Activated CD4-positive, alpha-beta T cell treated with anti-CD3 and anti-CD28 coated beads for 48 hours (primary cell): ENCODE measurements around the gene CHCHD6.

Experiments used
- DNase-seq: peaks from one replicate; pipeline ENCODE4 v3.0.0-alpha.2; 2020

The CHCHD6 gene

DNA sequence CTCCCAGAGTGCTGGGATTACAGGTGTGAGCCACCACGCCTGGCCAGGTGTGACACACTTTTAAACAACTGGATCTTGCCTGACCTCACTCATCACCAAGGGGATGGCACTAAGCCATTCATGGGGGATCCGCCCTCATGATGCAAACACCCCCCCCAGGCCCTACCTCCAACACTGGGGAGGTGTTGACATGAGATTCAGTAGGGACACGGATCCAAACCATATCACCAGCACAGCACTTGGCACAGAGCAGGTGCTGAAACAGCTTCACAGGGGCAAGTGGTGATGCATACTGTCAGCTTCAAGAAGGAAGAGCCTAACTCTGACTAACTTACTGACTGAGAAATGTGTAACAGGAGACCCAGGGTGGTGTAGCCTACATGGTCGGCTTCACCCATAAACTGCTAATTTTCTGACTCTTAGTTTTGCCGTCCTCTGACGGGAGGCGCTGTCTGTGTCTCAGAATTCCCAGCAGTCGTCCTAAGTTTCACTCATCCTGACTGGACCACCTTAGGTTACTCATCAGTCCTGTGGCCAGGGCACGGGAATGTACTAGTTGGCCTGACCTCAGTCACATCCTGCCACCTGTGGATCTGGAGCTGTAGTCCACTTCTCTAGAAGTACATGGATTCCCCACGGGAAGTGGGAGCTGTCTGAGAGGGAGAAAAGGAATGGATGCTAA lies 197.0 kb downstream of the CHCHD6 start:
- DNase-seq, result no peak

DNA sequence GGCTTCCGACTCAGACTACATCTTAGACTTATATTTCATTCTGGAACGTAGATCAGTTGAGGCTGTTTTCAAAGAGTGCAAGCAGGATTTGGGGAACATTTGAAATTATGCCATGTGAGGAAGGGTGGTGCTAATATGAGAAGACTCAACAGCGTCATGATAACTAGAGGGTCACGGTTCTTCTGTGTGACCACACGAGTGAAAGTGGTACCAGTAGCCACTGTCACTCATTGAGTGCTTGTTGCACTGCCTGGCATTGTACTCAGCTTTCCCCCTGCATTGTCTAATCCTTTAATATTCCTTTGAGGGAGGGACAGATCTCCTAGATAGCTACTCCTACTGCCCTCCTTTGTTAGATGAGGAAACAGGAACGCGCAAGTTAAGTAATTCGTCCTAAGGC lies 197.6 kb downstream of the CHCHD6 start:
- DNase-seq, result no peak

DNA sequence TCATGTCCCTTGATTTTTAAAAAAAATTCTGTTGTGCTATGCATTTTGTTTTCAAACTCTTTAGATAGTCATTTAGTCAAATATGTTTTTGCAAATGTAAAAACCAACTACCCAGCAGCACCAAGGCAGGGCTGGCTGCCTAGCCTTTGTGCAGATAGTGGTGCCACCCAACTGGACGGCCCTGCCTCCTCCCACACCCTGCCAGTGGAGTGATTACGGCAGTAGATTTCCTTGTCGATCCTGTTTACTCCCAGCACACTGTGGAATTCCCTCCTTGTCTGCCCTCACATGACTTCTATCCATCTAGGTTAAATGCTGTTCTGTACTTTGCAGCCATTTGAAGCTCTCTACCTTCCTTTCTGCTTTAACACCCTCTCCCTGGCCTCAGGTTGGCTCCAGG lies 199.5 kb downstream of the CHCHD6 start:
- no peak for DNase-seq

DNA sequence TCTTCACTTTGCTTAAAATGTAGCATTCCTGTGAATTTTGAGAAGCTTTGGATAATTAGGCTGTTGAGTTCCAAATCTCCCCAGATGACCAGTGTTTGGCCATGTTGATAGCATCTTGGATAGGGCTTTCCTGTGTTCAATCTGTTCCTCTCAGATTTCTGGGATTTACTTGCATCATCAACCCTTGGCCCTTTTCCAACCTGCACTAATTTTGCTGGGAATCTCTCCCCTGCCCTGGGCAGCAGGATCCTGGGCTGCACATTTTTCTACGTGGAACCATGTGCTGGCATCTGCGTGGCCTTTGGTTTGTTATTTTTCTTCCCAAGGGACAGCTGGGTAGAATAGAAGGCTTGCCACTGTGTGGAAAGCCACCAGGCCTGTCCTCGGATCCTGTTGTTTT lies 203.5 kb downstream of the CHCHD6 start:
- DNase-seq, result no peak

- DNase-seq, result no peak
Measured at GRCh38 chr3:126908752-126909275, 204.8 kb downstream of the CHCHD6 start.

DNA sequence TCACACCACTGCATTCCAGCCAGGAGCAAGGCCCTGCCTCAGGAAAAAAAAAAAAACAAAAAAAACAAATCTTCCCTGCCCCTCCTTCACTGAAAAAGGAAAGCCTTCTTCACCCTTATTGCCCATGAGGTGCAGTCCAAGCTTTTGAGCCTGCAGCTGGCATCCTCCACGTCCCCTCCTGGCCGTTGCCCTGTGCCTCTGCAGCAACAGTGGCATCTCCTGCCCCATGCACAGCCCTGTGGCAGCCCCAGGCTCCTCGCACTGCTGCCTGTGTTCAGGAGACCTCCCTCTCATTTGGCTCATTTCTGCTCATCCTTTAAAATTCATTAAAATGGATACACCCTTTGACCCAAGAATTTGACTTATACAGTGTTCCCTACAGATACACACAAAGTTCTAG lies 206.2 kb downstream of the CHCHD6 start:
- no peak for DNase-seq

DNA sequence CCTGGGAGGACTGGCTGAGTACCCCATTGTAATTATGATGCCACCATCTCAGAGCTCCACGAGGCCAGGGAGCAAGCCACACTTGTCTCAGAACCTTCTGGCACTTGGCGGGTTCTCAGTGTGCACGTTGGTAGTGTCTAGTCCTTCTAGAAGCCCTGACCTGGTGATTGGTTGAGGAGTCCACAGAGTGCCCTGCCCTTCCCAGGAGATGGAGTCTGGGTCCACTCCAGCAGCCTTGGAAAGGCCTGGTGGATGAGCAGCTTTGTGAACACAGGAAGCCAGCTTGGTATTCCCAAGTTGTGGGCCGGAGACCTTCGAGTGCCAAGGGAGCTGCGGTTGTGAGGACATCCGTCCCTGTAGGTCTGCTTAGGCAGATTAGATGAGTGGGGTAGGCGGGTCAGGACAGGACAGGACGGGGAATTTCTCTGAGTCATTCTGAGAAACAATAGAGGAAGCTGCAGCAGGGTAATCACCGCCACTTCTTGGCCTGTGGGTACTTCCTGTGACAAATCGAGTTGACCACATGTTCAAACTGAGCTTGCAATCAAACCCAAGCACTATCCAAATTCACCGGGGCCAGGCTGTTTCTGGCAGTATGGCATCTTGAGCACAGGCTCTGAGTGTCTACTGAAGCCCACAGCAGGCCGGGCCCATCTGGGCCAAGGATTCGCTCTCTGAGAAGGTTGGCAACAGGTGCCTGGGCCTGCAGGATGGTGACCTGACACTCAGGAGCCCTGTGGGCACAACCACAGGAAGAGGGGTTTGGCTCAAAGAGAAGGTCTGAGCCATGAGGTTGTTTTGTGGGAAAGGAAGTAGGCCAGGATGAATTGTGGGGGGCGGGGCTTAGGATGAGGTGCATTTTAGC lies 207.4 kb downstream of the CHCHD6 start:
- peak; percentile 75 for DNase-seq

DNA sequence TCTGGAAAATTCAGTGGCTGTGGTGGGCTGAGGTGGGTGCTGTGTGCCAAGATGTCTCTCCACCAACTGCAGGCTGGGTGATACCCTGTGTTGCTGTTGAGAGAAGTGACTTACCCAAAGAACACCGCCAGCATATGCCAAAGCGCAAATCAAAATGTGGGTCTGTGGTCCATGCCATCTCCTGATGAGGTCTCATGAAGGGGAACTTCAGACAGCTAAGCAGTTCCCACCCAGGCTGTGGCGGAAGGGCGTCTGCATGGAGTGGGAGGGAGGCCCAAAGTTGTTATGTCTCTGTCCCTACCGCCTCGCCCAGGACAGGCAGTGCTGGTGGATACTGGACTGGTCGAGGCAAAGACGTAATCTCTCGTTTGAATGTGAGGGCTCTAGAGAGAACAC lies 208.0 kb downstream of the CHCHD6 start:
- no peak for DNase-seq

DNA sequence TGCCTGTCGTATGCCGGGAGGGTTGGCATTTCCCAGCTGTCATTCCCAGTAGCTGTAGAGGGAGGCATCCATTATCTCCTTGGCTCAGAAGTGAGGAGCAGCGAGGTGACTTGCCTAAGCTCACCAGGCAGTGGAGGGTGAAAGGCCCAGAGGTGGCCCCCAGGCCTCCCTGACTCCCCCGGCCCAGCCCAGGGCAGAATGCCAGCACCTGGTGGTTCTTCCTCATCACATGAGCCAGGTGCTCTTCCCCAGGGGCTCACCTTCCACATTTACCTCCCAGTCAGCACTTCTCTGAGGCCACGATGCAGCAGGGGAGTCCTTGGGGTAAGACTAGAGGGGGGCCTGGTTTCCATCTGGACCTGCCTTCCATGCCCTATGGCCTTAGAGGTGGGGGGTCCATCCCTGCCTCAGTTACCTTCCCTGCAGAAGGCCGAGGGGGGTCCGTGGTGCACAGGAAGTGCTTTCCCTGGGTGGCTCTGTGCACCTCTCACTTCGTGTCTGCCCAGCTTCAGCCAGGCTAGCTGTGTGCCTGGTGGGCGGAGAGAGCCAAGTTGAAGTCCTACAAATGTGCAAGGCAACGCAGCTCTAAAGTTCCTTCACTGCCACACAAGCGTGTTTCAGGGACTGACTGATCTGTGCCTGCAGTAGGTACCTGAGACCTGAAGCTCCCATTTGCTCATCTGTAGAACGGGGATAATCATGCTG lies 208.6 kb downstream of the CHCHD6 start:
- DNase-seq, result no peak

GRCh38 chr3:126913524-126913923 lies 209.5 kb downstream of the CHCHD6 start:
- DNase-seq, result peak; percentile 6

DNA sequence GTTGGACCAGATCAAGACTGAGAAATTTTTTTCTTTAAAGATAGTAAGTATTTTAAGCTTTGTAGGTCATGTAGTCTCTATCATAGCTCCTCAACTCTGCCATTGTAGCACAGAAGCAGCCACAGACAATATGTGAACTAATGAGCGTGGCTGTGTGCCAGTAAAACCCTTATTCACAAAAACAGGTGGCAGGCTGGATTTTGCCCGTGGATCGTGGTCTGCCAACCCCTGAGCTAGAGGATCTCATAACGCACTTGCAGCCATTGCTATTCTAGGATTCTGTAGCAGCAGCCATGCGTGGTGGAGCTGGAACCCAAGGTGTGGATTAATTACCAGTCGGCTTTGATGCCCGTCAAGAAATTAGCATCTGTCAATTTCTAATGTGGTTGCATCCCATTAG lies 210.2 kb downstream of the CHCHD6 start:
- DNase-seq, result no peak

DNA sequence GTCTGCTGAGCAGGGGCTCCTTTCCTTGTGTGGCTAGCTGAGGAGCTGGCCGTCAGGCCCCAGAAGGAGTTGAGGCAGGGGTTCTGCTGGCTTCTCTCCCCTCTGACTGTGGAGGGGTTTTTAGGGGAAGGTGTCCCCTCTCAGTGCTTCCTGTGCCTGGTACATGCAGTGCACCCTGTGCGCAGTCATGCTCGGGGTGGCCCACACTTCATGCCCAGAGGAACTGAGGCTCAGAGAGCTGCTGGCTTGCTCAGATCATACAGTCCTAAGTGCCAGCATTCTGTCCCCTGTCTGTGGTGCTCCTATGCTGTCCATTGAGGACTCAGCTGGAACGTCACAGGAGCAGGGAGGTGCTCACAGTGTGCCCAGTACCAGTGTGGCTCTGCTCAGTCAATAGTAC lies 211.0 kb downstream of the CHCHD6 start:
- DNase-seq, result no peak

DNA sequence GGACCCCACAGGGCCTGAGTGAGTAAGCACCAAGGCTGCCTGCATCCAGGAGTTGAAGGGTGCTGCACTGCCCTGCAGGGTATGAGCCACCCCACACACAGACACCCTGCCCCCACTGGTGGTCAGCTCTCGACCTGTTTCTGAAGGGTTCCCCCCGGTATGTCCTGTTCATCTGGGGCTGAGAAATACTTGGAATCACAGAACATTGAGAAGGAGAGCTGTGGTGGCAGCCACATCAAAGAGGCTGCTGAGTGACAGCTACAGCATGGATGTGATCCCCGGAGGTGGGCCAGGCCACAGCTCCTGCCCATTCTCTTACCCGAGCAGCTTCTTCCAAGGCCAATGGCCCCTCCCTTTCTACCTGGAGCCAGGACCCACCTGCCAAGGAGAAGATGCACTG lies 212.5 kb downstream of the CHCHD6 start:
- no peak for DNase-seq

DNA sequence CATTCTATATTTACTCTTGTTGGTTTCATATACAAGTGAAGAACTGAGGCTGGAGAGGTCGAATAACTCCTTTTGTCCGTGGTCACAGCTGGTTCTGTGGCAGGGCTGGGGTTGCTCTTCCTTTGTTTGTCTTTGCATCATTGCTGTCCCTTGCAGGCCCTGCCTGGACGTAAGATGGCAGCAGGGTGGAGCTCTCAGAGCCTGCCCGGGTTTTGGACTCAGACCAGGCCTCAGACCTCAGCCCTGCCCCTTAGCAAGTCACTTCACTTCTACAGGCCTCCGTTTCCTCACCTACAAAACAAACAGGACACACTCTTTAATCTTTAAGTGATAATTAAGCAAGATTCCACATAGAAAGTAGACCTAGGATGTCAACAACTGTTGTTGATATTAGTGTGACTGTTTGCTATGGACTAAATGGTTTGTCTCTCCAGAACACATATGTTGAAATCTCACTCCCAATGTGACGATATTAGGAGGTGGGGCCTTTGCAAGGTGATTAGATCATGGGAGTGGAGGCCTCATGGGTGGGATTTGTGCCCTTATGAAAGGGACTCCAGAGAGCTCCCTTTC lies 213.3 kb downstream of the CHCHD6 start:
- no peak for DNase-seq

DNA sequence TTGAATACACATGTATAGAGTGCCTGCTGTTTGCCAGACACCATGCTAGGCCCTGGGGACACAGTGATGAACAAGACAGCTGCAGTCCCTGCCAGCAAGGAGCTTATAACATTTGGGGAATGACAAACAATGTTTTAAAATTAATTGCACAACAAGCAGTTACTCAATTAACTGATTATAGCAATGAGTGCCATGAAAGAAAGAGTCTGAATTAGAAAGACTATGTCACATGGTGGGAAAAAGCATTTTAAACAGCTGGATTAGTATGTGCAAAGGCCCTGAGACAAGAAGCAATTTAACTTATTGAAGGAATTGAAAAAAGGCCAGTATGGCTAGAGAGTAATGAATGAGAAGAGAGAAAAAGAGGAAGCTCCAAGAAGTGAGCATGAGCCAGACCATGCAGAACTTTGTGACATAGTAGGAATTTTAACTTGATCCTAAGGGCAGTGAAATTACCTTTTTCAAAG lies 214.3 kb downstream of the CHCHD6 start:
- DNase-seq, result no peak

DNA sequence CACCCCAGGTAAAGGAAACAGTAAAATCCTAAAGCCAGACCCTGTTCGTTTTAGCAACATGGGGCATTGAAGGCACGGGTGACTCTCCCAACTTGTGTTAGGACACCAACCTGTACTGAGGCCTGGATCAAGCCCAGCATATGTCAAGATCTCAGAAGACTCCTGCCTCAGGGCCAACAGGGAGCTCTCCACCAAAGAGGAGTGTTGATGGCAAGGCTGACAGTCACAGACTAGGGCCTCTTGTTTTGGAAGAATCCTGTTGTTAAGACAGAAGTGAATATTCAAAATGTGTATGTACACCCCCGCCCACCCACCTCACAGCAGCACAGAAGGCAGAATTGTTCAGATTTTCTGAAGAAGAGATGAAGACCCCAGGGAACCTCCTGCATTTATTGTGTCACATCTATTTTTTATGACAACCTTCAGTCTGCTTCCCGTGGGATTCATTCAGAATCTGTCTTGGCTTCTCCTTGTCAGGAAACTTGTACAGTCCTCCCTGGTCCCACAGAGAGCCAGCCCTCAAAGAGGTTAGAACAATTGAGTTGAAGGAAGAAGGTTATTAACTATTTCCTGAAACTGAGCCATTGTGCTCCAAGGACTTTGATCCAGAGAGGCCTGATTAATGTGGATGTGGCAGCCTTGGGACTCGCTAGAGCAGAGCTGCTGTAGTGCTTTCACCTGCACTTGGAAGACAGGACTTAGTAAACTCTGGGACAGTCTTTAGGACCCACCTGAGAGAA lies 217.2 kb downstream of the CHCHD6 start:
- DNase-seq, result no peak

- DNase-seq, result no peak
Measured at GRCh38 chr3:126922466-126922865, 218.4 kb downstream of the CHCHD6 start.

GRCh38 chr3:126923423-126923822 lies 219.4 kb downstream of the CHCHD6 start:
- no peak for DNase-seq

DNA sequence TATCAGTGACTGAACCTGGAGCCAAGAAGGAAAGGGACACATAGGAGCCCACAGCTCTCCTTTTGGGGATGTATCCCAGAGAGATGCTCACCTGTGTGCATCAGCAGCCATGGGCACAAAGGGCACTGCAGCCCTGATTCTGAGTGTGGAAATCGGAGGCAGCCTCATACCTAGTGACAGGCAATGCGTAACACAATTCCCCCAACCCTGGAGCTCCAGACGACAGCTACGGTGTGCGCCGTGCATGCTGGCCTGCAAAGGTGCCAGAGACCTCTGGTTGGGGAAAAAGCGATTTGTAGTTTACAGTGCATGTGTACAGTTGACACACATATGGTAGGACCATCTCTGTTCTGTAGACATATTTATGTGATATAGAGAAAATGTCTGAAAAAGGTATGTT lies 219.9 kb downstream of the CHCHD6 start:
- no peak for DNase-seq

DNA sequence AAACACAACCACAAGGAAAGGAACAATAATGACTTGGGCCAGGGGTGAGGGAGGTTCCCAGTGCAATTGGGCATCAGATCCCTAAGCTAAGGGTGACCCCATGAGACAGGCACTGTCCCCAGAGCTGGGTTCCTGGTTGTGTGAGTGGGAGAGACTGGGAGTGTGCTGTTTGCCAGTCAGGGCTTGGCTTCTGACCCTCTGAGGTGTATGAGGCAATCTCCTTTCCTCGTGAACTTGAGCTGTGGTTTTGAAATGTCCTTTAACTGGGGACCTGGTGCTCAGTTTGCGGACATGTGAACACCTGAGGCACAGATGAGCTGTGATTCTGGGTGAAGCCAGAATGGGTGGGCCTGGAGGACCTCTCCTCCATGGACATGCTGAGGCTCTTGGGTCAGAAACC lies 220.4 kb downstream of the CHCHD6 start:
- no peak for DNase-seq

- DNase-seq, result no peak
Measured at GRCh38 chr3:126925411-126926171, 221.6 kb downstream of the CHCHD6 start.
